ENCODE data around the gene PUS3. TPM values are rescaled to one million over a fixed set of nuclear protein-coding genes. Genes with fewer than 3 reads are reported as not detected.

The PUS3 gene
- 10 to 100 TPM; 11.9 to 16.0 TPM for total RNA-seq

- DNase-seq (peak; percentile 92), ATAC-seq (peak; percentile 94)
- Mint-ChIP-seq H3K36me3 (ENCODE audit: low read depth) (peaks cover 23% of the 10 kb centered on the region), H3K4me3 (peak within 1 kb of the TSS; percentile 96), H3K9me3 (ENCODE audit: insufficient read depth) (no peaks in the 10 kb centered on the region), H3K27ac (peak within 1 kb of the TSS; percentile 90), H3K4me1 (ENCODE audit: low read depth) (peaks cover 28% of the 10 kb centered on the region), H3K27me3 (ENCODE audit: low read depth) (peaks cover 15% of the 10 kb centered on the region)
- ChIA-PET POLR2A (interaction anchor here (1.2 to 1.9 kb wide), 3 partner anchors 16 to 333 kb away, joined by 3 to 37 read pairs (median 3); partner anchors contain the start of genes CHEK1, EI24 and HYLS1), CTCF (interaction anchor here (0.9 to 2.1 kb wide), 5 partner anchors 12 to 291 kb away, joined by 3 to 17 read pairs (median 3); partner anchors contain the start of gene HYLS1)
These were observed at the start of gene PUS3 for GRCh38 chr11:125902927-125903710. TSS of gene PUS3 (minus strand) at chr11:125903206. CDS start at chr11:125896284, 6,922 bp downstream.

GRCh38 chr11:125952559-125952958 lies 49.6 kb upstream of the PUS3 start:
- Mint-ChIP-seq H3K9me3 (ENCODE audit: insufficient read depth) (no peaks in the 10 kb centered on the region), H3K36me3 (ENCODE audit: low read depth) (no peaks in the 10 kb centered on the region), H3K27ac (no peak overlapping the region), H3K4me3 (no peak overlapping the region), H3K4me1 (ENCODE audit: low read depth) (peaks cover under 1% of the 10 kb centered on the region), H3K27me3 (ENCODE audit: low read depth) (peaks cover 3% of the 10 kb centered on the region)
- DNase-seq (no peak), ATAC-seq (no peak)
- ChIA-PET CTCF (no interaction called here), POLR2A (no interaction called here)

- H3K9me3 Mint-ChIP-seq (ENCODE audit: insufficient read depth), result no peaks in the 10 kb centered on the region
- CTCF ChIA-PET, result no interaction called here
- no peaks in the 10 kb centered on the region for H3K36me3 Mint-ChIP-seq (ENCODE audit: low read depth)
- ATAC-seq, result no peak
- H3K27me3 Mint-ChIP-seq (ENCODE audit: low read depth), result peaks cover 3% of the 10 kb centered on the region
- no peak overlapping the region for H3K4me3 Mint-ChIP-seq
- no peak overlapping the region for H3K27ac Mint-ChIP-seq
- H3K4me1 Mint-ChIP-seq (ENCODE audit: low read depth), result no peaks in the 10 kb centered on the region
- no peak for DNase-seq
- POLR2A ChIA-PET, result no interaction called here
These were observed 48.7 kb upstream of the PUS3 start for GRCh38 chr11:125951731-125952130.

- Mint-ChIP-seq H3K4me3 (no peak overlapping the region), H3K27me3 (ENCODE audit: low read depth) (peaks cover 3% of the 10 kb centered on the region), H3K9me3 (ENCODE audit: insufficient read depth) (no peaks in the 10 kb centered on the region), H3K36me3 (ENCODE audit: low read depth) (no peaks in the 10 kb centered on the region), H3K4me1 (ENCODE audit: low read depth) (no peaks in the 10 kb centered on the region), H3K27ac (no peak overlapping the region)
- no peak for ATAC-seq
- ChIA-PET POLR2A (no interaction called here), CTCF (no interaction called here)
- no peak for DNase-seq
These were observed 48.0 kb upstream of the PUS3 start for GRCh38 chr11:125950696-125951651.

- CTCF ChIA-PET, result no interaction called here
- Mint-ChIP-seq H3K36me3 (ENCODE audit: low read depth) (no peaks in the 10 kb centered on the region), H3K4me1 (ENCODE audit: low read depth) (no peaks in the 10 kb centered on the region), H3K4me3 (no peak overlapping the region), H3K27ac (no peak overlapping the region), H3K9me3 (ENCODE audit: insufficient read depth) (no peaks in the 10 kb centered on the region), H3K27me3 (ENCODE audit: low read depth) (peaks cover 3% of the 10 kb centered on the region)
- POLR2A ChIA-PET, result no interaction called here
- DNase-seq (no peak), ATAC-seq (no peak)
These were observed 47.1 kb upstream of the PUS3 start for GRCh38 chr11:125950178-125950490.

- ChIA-PET POLR2A (no interaction called here), CTCF (no interaction called here)
- Mint-ChIP-seq H3K27me3 (ENCODE audit: low read depth) (peaks cover 3% of the 10 kb centered on the region), H3K36me3 (ENCODE audit: low read depth) (no peaks in the 10 kb centered on the region), H3K4me1 (ENCODE audit: low read depth) (no peaks in the 10 kb centered on the region), H3K9me3 (ENCODE audit: insufficient read depth) (no peaks in the 10 kb centered on the region), H3K27ac (no peak overlapping the region), H3K4me3 (no peak overlapping the region)
- ATAC-seq, result no peak
- peak; percentile 10 for DNase-seq
These were observed 46.5 kb upstream of the PUS3 start for GRCh38 chr11:125949271-125950177.

GRCh38 chr11:125948278-125949051 lies 45.5 kb upstream of the PUS3 start:
- ATAC-seq (no peak), DNase-seq (no peak)
- ChIA-PET POLR2A (no interaction called here), CTCF (no interaction called here)
- Mint-ChIP-seq H3K27ac (no peak overlapping the region), H3K27me3 (ENCODE audit: low read depth) (peaks cover 3% of the 10 kb centered on the region), H3K4me1 (ENCODE audit: low read depth) (no peaks in the 10 kb centered on the region), H3K36me3 (ENCODE audit: low read depth) (no peaks in the 10 kb centered on the region), H3K4me3 (no peak overlapping the region), H3K9me3 (ENCODE audit: insufficient read depth) (no peaks in the 10 kb centered on the region)

- peaks cover 3% of the 10 kb centered on the region for H3K27me3 Mint-ChIP-seq (ENCODE audit: low read depth)
- ATAC-seq (no peak), DNase-seq (no peak)
- CTCF ChIA-PET, result no interaction called here
- no peaks in the 10 kb centered on the region for H3K9me3 Mint-ChIP-seq (ENCODE audit: insufficient read depth)
- no peak overlapping the region for H3K27ac Mint-ChIP-seq
- POLR2A ChIA-PET, result no interaction called here
- no peaks in the 10 kb centered on the region for H3K4me1 Mint-ChIP-seq (ENCODE audit: low read depth)
- no peaks in the 10 kb centered on the region for H3K36me3 Mint-ChIP-seq (ENCODE audit: low read depth)
- H3K4me3 Mint-ChIP-seq, result no peak overlapping the region
These were observed 44.6 kb upstream of the PUS3 start for GRCh38 chr11:125947419-125948277.

- CTCF ChIA-PET, result no interaction called here
- DNase-seq, result no peak
- ATAC-seq, result no peak
- no peaks in the 10 kb centered on the region for H3K9me3 Mint-ChIP-seq (ENCODE audit: insufficient read depth)
- no peak overlapping the region for H3K4me3 Mint-ChIP-seq
- H3K27me3 Mint-ChIP-seq (ENCODE audit: low read depth), result peaks cover 5% of the 10 kb centered on the region
- POLR2A ChIA-PET, result no interaction called here
- H3K27ac Mint-ChIP-seq, result no peak overlapping the region
- H3K4me1 Mint-ChIP-seq (ENCODE audit: low read depth), result peaks cover 2% of the 10 kb centered on the region
- no peaks in the 10 kb centered on the region for H3K36me3 Mint-ChIP-seq (ENCODE audit: low read depth)
These were observed 43.9 kb upstream of the PUS3 start for GRCh38 chr11:125946712-125947418.

All from activated CD8-positive, alpha-beta T cell treated with anti-CD3 and anti-CD28 coated beads, Interleukin-2, amount 10 ng/mL, durations not matched to agents 7 days and 5 days (primary cell).